Dermis blood vessel endothelial cell (primary cell): Measurements from ENCODE around the gene NCOA1. TPM values are rescaled to one million over a fixed set of nuclear protein-coding genes. Genes with fewer than 3 reads are reported as not detected.

ENCODE experiments used
- DNase-seq: peaks from one replicate; pipeline ENCODE4 v3.0.0; 2010
- total RNA-seq: library from RNA; depleted of rRNA; stranded (reverse); fragments of >200 nt; gene quantifications from 2 replicates; pipeline ENCODE4 v1.2.3, GENCODE V29; 2014

The NCOA1 gene
- total RNA-seq, 1 donor from 2014 or later: 12.8 TPM

DNA sequence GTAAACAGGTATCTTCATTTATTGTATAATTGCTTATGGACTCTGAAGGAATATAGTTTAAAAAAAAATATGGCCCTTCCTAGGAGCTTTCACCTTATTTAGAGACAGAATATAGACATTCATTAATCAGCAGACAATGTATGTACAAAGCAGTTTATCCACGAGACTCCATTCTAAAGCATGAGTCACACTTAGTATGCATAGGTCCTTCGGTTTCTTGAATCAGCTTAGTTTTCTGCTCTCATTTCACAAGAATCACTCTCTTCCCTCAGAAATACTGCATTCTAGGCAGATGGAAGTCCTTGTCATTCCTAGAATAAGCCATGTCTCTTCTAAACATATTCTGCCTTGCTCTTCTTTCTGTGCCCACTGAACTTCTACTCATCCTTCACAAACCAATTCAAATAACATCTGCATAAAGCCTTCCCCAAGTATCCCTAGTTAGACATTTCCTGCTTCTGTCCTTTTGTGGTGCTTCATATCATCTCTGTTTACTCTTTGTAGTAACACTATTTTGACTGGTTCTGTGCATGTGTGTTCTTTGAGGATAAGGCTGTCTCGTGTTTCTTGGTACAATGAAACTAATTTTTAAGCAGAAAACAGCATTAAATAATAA lies 217.6 kb downstream of the NCOA1 start:
- peak; percentile 20 for DNase-seq

DNA sequence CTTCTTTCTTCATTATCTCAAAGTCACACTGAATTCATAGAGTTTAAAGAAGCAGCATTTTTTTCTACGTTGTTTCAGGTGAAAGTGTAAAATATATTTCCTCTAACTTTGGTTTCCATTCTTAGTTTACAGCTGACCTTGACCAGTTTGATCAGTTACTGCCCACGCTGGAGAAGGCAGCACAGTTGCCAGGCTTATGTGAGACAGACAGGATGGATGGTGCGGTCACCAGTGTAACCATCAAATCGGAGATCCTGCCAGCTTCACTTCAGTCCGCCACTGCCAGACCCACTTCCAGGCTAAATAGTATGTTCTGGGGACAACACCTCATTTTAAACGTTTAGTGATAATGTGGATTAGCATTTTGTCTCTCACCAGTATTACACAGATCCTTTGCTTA lies 219.8 kb downstream of the NCOA1 start:
- DNase-seq: no peak

DNA sequence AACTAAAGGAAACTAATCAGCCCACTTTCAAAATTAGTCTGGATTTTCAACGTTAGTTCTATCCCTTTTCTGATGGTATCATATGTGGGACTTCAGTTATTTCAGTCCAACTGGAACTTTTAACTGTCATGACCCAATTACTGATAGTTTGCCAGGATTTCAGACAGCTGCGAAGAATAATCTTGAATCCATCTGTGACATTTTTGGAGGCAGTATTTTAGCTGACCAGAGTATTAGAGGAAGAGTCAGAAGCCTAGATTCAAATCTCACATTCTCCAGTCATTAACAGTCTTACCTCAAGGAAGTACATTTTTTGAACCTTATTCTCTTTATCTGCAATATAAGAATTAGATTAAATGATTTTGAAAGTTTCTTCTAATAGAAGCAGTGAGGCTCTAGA lies 220.8 kb downstream of the NCOA1 start:
- no peak for DNase-seq

DNA sequence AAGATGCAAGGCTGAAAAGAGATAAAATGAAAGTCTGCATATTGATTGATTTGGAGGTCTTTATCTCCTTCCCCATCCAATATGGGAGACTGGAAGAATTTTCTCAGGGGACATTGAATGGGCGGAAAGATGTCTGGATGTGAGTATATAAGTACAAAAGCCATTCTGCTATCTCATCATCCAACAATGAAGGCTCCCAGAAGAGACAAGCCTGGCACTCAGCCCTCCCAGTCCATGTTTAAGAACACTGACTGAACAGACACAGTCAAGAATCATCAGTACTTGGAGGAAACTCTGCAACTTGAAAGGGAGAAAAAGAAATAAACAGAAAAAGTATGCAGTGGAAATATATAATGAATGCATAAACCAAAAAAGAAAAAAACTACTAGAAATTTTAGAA lies 221.2 kb downstream of the NCOA1 start:
- no peak for DNase-seq

DNA sequence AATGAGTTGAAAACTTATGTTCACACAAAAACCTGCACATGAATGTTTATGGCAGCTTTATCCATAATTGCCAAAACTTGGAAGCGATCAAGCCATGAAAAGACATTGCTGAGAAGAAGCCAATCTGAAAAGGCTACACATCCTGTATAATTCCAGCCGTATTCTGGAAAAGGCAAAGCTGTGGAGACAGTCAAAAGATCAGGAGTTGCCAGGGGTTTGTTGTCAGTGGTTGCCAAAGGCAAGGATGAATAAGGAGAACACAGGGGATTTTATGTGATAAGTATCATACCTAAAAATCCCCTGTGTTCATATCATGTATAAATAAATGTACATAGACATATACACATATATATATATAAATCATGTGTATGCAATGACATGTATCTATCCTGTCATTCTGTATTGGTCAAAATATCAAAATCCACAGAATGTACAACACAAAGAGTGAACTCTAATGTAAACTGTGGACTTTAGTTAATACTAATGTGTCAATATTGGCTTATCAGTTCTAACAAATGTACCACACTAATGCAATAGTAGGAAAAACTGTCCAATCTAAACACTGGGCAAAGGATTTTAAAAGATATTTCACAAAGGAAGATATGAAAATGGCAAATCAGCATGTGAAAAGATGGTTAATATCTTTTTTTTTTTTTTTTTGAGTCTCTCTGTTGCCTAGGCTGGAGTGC lies 226.4 kb downstream of the NCOA1 start:
- no peak for DNase-seq

DNA sequence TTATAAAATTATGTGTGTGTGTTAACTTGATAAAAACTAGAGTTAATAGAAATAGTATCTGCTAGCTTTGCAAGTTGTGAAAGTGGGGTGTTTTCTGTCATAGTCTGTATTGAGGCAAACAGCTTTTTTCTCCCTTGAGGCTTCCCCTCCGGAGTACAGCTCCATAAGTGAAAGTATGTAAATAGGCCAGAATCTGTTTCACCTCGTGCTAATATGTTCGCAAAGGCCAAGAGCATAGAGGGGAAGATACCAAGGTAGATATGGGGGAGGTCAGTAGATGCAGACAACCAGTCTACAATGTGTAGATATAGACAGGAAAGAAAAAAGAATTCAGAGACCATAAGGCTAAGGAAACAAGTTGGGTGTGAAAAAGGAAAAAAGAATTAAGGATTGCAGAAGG lies 229.3 kb downstream of the NCOA1 start:
- no peak for DNase-seq

DNA sequence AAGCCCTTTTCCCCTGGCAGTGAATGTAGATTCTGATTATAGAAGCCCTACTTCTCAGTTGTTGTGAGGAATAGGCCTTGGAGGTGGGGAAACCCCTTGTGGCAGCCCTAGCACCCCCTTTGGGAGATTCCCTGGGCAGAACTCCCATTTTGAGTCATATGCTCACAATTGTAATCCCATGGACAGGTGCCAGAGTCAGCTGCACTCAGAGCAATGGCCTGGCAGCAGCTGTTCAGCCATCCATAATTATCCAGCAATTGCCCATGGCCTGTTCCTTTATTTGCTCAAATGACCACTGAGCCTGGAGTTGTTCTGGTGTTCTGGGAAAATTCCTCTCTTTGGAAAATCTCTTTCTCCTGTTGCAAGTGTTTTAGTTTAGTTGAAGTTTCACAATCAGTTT lies 230.4 kb downstream of the NCOA1 start:
- peak; percentile 89 for DNase-seq

DNA sequence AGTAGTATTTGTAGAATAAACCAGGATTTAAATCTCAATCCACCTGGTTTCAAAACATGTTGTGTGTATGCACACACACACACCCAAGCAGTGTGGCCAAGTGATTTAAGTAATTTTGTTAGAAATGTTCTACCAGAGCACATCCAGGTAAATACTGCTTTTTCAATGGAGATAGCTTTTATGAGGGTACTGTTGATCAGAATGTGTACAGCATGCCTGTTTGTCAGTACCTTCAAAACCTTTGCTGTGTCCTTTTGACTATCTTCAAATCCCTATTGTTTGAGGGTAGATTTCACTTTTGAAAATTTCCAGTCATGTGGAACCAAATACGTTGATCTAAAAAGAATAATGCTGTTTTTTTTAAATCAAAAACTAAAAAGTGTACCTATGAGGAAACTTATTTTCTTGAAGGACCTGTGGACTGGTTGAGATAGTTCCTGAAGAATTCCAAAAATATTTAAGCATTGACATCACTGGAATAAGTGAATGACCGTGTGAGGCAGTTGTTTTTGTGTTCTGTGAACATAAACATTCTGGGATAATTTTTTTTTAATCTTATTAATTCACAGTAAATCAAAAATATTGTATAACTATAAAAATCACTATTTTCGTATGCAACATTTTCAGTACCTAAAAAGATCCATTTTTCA lies 231.2 kb downstream of the NCOA1 start:
- peak; percentile 4 for DNase-seq

DNA sequence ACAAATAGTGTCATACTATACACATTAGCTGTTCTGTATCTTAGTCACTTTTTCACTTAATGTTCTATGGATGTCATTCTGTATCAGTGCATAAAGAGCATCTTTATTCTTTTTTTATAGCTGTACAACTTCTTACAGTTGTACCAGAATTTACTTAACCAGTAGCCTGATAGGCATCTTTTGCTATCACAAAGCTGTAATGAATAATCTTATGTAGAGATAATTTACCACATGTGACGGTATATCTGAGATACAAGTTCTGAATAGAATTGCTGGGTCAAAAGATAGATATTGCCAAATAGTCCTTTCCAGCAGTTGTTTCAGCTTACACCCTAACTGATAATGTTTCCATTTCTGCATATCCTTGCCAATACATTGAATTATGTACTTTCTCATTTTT lies 232.1 kb downstream of the NCOA1 start:
- no peak for DNase-seq

DNA sequence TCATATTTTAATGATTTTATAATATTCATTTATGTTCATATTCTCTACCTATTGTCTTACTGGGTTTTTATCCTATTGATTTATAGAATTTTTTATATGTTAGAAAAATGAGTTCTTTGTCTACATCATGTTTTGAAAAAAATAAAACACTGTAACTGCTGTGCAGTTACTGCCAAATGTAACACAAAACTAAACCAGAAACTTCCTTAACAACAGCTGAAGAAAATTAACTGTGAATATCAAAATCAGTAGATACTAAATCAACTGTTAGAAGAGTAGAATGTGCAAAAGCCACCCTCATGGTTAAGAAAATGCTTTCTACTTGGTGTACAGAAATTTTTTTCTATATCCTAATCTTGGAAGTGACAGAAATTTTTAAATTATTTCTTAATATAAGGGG lies 232.6 kb downstream of the NCOA1 start:
- DNase-seq: no peak

DNA sequence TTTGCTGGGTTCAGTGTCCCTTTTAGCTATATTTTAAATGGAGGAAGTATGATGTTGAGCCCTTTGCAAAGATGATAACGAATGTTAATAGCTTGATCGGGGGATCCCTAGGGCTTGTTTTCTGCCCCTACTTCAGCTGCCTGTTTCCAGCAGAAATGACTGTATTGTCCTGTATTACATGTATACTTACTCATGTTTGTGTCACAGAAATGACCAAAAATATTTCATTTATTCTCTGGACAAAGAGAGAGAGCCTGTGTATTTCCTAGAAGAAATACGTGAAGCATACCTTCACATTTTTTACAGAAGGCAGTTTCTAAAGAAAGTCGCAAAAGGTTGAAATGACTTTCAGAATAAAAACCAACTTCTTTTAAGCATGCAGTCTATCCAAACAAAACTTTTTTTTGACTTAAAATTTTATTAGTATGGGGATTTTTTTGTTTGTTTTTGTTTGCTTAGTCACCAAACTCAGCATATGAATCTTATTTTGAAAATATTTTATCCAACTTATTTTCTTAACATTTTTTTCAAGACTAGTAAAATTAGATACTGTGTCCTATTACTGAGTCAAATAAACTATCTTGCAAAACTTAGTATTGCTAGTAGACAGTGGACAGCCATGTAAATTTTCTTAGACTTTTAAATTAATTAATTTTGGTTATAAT lies 233.2 kb downstream of the NCOA1 start:
- DNase-seq: no peak

DNA sequence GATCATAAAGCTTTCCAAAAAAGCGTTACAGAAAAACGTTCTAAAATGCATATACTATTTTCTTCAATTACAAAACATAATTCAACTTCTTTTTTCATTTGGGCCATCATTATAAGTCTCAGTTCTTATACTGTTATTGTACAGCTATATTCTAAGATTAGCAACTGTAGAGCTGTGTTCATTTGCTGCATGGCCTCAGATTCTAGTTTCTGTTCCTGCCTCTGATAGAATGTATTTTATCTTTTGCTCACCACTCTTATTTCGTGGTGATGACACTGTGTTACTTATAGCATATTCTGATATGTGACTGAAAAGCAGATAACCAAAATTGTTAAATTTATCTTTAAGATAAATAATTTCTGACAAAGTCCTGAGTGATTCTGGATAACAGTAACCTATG lies 234.9 kb downstream of the NCOA1 start:
- no peak for DNase-seq

DNA sequence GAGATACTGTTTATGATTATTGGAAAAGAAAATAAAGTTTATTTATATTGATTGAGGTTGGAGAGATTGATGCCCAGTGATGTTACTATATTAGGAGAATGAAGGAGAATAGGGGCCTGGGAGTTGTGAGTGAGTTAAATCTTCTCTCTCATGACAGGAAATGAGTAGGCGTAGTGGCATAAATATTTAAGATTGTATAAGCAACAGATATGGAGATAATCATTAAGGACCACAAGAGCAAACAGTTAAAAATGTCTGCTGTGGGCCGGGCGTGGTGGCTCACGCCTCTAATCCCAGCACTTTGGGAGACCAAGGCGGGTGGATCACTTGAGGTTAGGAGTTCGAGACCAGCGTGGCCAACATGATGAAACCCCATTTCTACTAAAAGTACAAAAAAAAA lies 239.4 kb downstream of the NCOA1 start:
- DNase-seq: peak; percentile 32

DNA sequence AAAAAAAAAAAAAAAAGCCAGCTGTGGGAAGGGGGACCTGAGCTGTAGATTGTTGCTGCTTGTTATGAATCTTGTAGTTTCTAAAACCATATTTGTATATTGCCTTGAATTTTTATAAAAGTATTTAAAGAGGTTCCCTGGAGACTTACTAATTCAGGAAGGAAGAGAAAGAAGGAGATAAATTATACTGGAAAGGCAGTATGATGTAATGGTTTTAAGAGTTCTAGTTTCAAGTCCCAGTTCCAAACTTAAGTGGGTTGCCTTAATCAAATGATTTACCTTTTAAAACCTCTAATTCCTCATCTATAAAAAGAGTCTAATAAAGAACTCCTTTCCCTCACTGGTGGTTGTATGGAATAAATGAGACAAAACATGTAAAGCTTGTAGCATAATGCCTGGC lies 240.0 kb downstream of the NCOA1 start:
- no peak for DNase-seq

DNA sequence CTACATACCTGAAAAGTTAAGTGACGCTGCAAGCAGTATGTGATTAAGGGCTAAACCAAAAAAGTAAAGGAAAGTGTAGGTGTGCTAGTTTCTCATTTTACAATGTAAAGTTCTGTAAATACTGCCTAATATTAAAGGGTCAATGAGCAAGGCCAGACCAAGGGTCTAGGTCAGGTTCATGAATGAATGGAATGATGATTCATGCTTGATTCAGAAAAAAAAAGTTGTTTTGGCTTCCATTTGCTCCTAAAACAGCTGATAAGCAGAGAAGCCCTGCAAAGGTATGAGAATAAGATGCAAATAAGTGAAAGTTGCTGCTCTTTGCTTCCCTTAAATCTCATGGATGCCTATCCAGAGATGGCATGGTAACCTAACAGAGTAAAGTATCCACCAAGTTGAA lies 240.9 kb downstream of the NCOA1 start:
- DNase-seq: peak; percentile 9

DNA sequence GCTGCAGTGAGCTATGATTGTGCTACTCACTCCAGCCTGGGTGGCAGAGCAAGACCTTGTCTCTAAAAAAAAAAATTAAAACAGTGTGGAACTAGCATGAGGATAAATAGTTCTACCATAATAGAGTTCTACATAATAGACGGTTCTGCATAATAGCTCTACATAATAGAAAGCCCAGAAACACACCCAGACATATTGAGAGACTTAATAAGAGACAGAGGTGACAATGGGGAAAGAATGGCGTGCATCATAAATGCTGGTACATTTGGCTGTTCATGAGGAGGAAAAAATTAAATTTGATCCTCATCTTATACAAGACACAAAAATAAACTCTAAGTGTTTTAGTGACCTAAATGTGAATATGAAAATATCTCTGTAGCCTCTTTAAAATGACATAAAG lies 243.7 kb downstream of the NCOA1 start:
- no peak for DNase-seq

DNA sequence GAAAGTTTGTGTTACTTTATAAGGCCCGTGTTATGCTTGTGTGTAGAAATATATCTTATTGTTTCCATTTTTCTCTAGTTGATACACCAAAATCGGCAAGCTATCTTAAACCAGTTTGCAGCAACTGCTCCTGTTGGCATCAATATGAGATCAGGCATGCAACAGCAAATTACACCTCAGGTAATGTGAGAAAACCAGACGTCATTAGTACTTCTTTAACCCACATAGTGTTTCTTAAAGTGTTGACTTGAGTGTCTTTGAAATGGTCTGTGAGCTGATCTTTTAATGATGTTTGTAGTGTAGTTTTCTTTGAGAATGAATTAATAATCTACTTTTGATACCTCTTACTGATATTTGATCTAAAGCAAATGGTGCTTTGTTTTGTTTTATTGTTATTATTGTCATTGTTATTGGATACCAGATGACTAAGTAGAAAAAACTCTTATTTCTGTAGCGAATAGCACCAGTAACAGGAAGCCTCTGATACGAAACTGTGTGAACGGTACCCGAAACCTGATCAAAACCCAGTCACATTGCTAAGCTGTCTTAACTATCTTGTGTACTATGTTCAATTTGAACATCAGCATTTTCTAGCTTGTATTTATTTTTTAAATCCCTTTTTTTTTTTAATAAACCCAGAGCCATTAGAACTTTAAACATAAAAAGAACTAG lies 248.4 kb downstream of the NCOA1 start:
- DNase-seq: peak; percentile 70

DNA sequence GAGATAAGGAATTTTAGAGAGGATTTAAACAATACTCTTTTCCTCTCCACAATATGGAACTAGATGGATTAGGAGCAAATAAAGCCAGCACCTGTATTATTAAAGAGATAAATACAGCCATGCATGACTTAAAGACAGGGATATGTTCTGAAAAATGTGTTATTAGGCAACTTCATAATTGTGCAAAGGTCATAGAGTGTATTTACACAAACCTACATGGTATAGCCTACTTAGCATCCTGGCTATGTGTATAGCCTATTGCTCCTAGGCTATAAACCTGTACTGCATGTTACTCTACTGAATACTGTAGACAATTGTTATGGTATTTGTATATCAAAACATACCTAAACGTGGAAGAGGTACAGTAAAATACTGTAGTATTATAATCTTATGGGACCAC lies 249.1 kb downstream of the NCOA1 start:
- DNase-seq: no peak

DNA sequence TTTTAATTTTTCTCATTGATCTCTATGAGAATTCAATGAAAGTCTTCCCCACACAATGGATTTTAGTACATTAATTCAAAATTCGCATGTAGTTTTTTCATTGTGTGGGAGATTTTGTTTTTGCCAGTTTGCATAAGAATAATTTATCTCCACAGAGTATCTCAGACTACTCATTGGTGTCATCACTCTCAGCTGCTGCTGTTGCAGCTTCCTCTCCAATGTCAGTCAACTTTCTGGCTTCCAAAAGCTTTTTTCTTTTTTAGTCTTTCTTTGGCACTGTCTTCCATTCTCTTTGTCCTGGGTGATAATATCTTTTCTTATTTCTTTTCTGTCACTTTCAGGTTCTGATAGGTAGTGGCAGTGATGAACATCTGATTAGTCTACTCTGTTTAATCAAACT lies 251.7 kb downstream of the NCOA1 start:
- DNase-seq: no peak

DNA sequence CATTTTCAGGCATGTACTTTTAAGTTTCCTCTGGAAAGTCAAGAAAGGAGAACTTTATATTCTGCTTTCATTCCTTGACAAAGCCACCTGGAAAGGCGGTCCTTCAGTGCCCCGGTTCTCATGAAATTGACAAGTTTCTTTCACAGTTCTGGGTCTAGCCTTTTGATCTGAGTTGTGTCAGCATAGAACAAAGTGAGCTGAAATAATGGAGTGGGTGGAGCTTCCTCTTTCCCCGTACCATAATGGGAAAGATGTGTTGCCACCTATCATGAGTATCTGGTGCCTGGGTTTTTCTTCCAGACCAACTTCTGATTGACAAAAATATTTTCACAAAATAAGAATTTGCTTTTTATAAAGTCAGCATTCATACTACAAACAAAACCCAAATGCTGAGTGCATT lies 252.9 kb downstream of the NCOA1 start:
- peak; percentile 17 for DNase-seq

DNA sequence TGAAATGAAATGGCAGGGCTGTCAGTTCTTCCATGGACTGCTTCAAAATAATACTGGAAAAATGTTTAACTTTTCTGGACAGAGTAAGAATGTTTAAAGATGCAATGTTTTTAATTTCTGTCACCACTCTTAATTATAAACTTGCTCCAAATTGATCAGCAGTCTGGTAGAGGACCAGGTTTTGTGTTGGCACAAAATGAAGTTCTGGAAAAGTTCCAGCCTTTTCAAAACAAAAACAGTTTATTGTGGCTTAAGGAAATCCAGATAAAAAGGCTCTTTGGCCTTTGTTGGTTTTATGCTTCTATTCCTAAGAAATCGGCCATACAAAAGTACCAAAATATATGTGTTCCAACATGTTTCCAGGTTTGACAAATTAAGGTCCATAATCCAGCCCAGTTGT lies 253.3 kb downstream of the NCOA1 start:
- no peak for DNase-seq

DNA sequence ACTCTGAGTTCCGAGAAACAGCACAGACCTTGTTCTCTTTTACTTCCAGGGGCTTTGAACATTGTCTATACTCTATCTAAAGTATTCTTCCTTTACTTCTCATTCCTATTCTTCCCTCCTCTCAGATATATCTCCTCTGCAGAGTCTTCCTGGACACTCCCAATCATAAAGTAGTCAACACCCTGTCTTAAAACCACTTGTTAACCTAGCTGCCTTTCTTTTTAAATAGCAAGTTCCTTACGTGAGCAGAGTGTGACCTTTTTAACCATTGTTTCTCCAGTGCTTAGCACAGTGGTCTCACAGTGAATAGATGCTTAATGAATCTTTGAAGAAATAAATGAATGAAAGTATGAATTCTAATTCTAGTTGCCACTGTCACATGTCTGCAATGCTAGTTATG lies 254.8 kb downstream of the NCOA1 start:
- no peak for DNase-seq

DNA sequence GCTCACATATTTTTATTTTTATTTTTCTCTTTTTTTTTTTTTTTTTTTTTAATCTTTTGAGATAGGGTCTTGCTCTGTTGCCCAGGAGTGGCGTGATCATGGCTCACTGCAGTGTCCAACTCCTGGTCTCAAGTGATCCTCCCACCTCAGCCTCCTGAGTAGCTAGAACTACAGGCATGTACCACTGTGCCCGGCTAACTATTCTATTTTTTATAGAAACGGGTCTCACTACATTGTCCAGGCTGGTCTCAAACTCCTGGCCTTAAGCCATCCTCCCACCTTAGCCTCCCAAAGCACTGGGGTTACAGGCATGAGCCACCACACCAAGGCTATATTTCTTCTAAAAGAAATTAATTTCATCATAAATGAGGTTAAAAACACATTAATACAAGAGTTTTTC lies 256.2 kb downstream of the NCOA1 start:
- DNase-seq: no peak
